H9 (cell line): ENCODE data around the gene RIPOR1. TPM values are rescaled to one million over a fixed set of nuclear protein-coding genes. Genes with fewer than 3 reads are reported as not detected.

Experiments
- DNase-seq: peaks from one replicate; pipeline ENCODE4 v3.0.0-alpha.2; 2017
- H2AFZ ChIP-seq: one replicate; pipeline ENCODE4 v1.6.1; 2013; ENCODE audit warnings: mild to moderate bottlenecking, low read length, control low read depth, moderate library complexity
- H2AK5ac ChIP-seq: 2 replicates; pipeline ENCODE4 v1.6.1; 2013; ENCODE audit warnings: low read length, control low read depth, mixed read lengths; ENCODE audit not compliant: insufficient read length
- H2BK120ac ChIP-seq: one replicate; pipeline ENCODE4 v1.6.1; 2013; ENCODE audit warnings: low read depth, mild to moderate bottlenecking, low read length, control low read depth, inconsistent platforms; ENCODE audit not compliant: poor library complexity, severe bottlenecking
- H2BK12ac ChIP-seq: 2 replicates; pipeline ENCODE4 v1.6.1; 2013; ENCODE audit warnings: low read length, control low read depth, mixed read lengths, low read depth; ENCODE audit not compliant: insufficient read length
- H2BK15ac ChIP-seq: 2 replicates; pipeline ENCODE4 v1.6.1; 2013; ENCODE audit warnings: low read depth, low read length, control low read depth
- H2BK20ac ChIP-seq: one replicate; pipeline ENCODE4 v1.6.1; 2013; ENCODE audit warnings: low read depth, mild to moderate bottlenecking, low read length, control low read depth, inconsistent platforms; ENCODE audit not compliant: poor library complexity, severe bottlenecking
- H2BK5ac ChIP-seq: 2 replicates; pipeline ENCODE4 v1.6.1; 2013; ENCODE audit warnings: low read length, control low read depth, mixed read lengths; ENCODE audit not compliant: insufficient read length
- H3K14ac ChIP-seq: 2 replicates; pipeline ENCODE4 v1.6.1; 2013; ENCODE audit warnings: low read length, control low read depth; ENCODE audit not compliant: insufficient read depth
- H3K18ac ChIP-seq: 2 replicates; pipeline ENCODE4 v1.6.1; 2013; ENCODE audit warnings: low read depth, mild to moderate bottlenecking, mixed read lengths, low read length, control low read depth; ENCODE audit not compliant: insufficient read length
- H3K23ac ChIP-seq: 2 replicates; pipeline ENCODE4 v1.6.1; 2013; ENCODE audit warnings: low read length, control low read depth, mixed read lengths, low read depth; ENCODE audit not compliant: insufficient read length
- H3K23me2 ChIP-seq: 2 replicates; pipeline ENCODE4 v1.6.1; 2013; ENCODE audit warnings: low read depth, mild to moderate bottlenecking, mixed read lengths, low read length, control low read depth; ENCODE audit not compliant: insufficient read length, poor library complexity, severe bottlenecking
- H3K27ac ChIP-seq: 2 replicates; pipeline ENCODE4 v1.5.1; 2013; ENCODE audit warnings: low read length, control low read depth, mixed read lengths, low read depth; ENCODE audit not compliant: insufficient read length
- H3K27me3 ChIP-seq: 2 replicates; pipeline ENCODE4 v1.6.1; 2013; ENCODE audit warnings: low read length, control low read depth, inconsistent platforms; ENCODE audit not compliant: insufficient read depth
- H3K4ac ChIP-seq: 2 replicates; pipeline ENCODE4 v1.6.1; 2013; ENCODE audit warnings: low read depth, mild to moderate bottlenecking, control low read depth, inconsistent platforms, low read length, moderate library complexity
- H3K4me1 ChIP-seq: 2 replicates; pipeline ENCODE4 v1.6.1; 2013; ENCODE audit warnings: low read length, control low read depth, inconsistent platforms; ENCODE audit not compliant: insufficient read depth
- H3K4me2 ChIP-seq: 2 replicates; pipeline ENCODE4 v1.6.1; 2013; ENCODE audit warnings: low read length, control low read depth, mixed read lengths; ENCODE audit not compliant: insufficient read length, insufficient read depth
- H3K56ac ChIP-seq: 2 replicates; pipeline ENCODE4 v1.6.1; 2013; ENCODE audit warnings: low read depth, mild to moderate bottlenecking, mixed read lengths, low read length, control low read depth; ENCODE audit not compliant: insufficient read length
- H3K79me1 ChIP-seq: 2 replicates; pipeline ENCODE4 v1.6.1; 2013; ENCODE audit warnings: low read depth, mild to moderate bottlenecking, moderate library complexity, low read length, control low read depth, inconsistent platforms; ENCODE audit not compliant: insufficient read depth, poor library complexity, severe bottlenecking
- H3K79me2 ChIP-seq: 2 replicates; pipeline ENCODE4 v1.6.1; 2013; ENCODE audit warnings: low read length, control low read depth, inconsistent platforms; ENCODE audit not compliant: insufficient read depth
- H3K9ac ChIP-seq: 2 replicates; pipeline ENCODE4 v1.6.1; 2013; ENCODE audit warnings: low read length, control low read depth, mixed read lengths; ENCODE audit not compliant: insufficient read length; ENCODE audit errors: extremely low read depth
- H3K9me3 ChIP-seq: one replicate; pipeline ENCODE4 v1.6.1; 2013; ENCODE audit warnings: low read depth, low read length, inconsistent platforms; ENCODE audit not compliant: control insufficient read depth
- H3T11ph ChIP-seq: one replicate; pipeline ENCODE4 v1.6.1; 2013; ENCODE audit warnings: mild to moderate bottlenecking, low read length, control low read depth, inconsistent platforms
- H4K20me1 ChIP-seq: one replicate; pipeline ENCODE4 v1.6.1; 2013; ENCODE audit not compliant: control insufficient read depth, insufficient read length, insufficient read depth
- H4K5ac ChIP-seq: 2 replicates; pipeline ENCODE4 v1.6.1; 2013; ENCODE audit warnings: low read depth, mild to moderate bottlenecking, mixed read lengths, low read length, control low read depth; ENCODE audit not compliant: insufficient read length
- H4K8ac ChIP-seq: replicated peaks from 2 replicates; pipeline ENCODE4 v1.6.1; 2013; ENCODE audit warnings: low read length, control low read depth, mixed read lengths, low read depth; ENCODE audit not compliant: insufficient read length
- H4K91ac ChIP-seq: 2 replicates; pipeline ENCODE4 v1.6.1; 2013; ENCODE audit warnings: low read depth, mild to moderate bottlenecking, moderate library complexity, mixed read lengths, low read length, control low read depth; ENCODE audit not compliant: insufficient read length
- H3K27ac Mint-ChIP-seq, 3 experiments: 2 replicates in 2 of 3; 3 replicates in 1 of 3; pipeline ENCODE4 v1.8.0; 2020 to 2021; ENCODE audit warnings: mixed read lengths in 3 of 3, mild to moderate bottlenecking in 1 of 3, moderate library complexity in 1 of 3
- H3K27me3 Mint-ChIP-seq: 2 replicates; pipeline ENCODE4 v1.8.0; 2021; ENCODE audit warnings: low read depth, mild to moderate bottlenecking, moderate library complexity, mixed read lengths
- H3K36me3 Mint-ChIP-seq, 3 experiments: 2 replicates in 2 of 3; 3 replicates in 1 of 3; pipeline ENCODE4 v1.8.0; 2020 to 2021; ENCODE audit warnings: low read depth in 3 of 3, mixed read lengths in 3 of 3; ENCODE audit not compliant: insufficient read depth in 1 of 3
- H3K4me1 Mint-ChIP-seq, 2 experiments: 2 replicates each; pipeline ENCODE4 v1.8.0; 2020; ENCODE audit warnings: mixed read lengths in 2 of 2
- H3K4me3 Mint-ChIP-seq, 2 experiments: 2 replicates in 1 of 2; 3 replicates in 1 of 2; pipeline ENCODE4 v1.8.0; 2020 to 2021; ENCODE audit warnings: mild to moderate bottlenecking in 2 of 2, mixed read lengths in 2 of 2, moderate library complexity in 1 of 2
- H3K9me3 Mint-ChIP-seq, 2 experiments: 2 replicates in 1 of 2; 3 replicates in 1 of 2; pipeline ENCODE4 v1.8.0; 2020; ENCODE audit warnings: mild to moderate bottlenecking in 2 of 2, mixed read lengths in 2 of 2, moderate library complexity in 1 of 2
- WGBS: extraction: QIAGEN DNeasy Blood & Tissue Kit; methylation state at CpG from one replicate; pipeline ENCODE4 v1.1.7; 2013; ENCODE audit warnings: missing lambda C conversion rate, low lambda C conversion rate, mixed read lengths; ENCODE audit not compliant: insufficient read length; ENCODE audit errors: extremely low coverage; 5-methylcytosine and 5-hydroxymethylcytosine counted together
- total RNA-seq: library from RNA; stranded (reverse); gene quantifications from 2 replicates; pipeline ENCODE4 v1.2.1, GENCODE V29; 2021
- TF ChIP-seq, protein P1 (sequence below): fragments of 200-600 bp; sonication (generic); conservative IDR thresholded peaks from 3 replicates; pipeline ENCODE4 v1.8.0; 2021; ENCODE audit warnings: antibody characterized with exemption, mild to moderate bottlenecking

The RIPOR1 gene
- total RNA-seq, 1 experiment from 2014 or later, result 14.3 TPM

DNA sequence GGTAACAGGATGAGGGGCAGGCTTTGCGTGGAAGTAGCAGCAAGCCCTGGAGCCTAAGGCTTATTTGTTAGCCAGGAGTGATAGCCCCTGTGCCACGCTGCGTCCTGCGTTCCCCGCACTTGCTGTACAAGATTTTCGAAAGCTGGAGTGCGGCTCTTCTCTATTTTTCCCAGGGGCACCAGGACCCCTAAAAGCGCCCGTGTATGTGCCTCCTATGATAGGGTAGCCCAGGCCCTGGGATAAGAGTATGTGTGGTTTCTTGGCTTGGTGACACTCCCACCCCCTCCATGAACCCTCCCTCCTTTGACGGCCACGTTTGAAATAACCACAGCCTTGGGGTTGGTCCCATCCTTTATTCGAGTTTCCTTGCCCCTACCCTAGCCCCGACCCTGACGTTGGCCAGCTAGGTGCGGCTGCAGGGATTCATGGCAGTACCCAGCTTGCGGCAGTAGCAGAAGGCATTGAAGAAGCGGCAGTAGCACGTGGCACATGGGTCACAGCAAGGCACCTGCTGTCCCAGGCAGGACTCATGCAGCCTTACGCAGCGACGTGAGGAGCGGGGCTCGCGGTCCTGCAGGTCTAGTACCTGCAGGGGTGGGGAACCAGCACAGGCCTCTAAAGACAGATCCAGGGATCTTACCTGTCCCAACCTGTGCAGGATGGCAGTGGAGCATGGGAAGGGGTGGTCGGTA lies 46.2 kb upstream of the RIPOR1 start:
- H3K4ac ChIP-seq, result no peak overlapping the region
- H4K20me1 ChIP-seq, result no peaks in the 10 kb centered on the region
- H3K23ac ChIP-seq, result no peak overlapping the region
- no peak overlapping the region for H2BK15ac ChIP-seq
- Mint-ChIP-seq H3K4me3 (peak overlapping the region; percentile 20 to 46; a peak in 3 of 5 replicates), H3K27ac (no peak overlapping the region), H3K27me3 (peaks cover 29% of the 10 kb centered on the region), H3K4me1 (peaks cover 9% of the 10 kb centered on the region in 2 experiments), H3K9me3 (no peaks in the 10 kb centered on the region), H3K36me3 (no peaks in the 10 kb centered on the region)
- H3K79me1 ChIP-seq, result no peaks in the 10 kb centered on the region
- peaks cover 15% of the 10 kb centered on the region; the same call in 1 of the 2 replicates for H3K27me3 ChIP-seq
- no peak overlapping the region for H2AK5ac ChIP-seq
- H3K23me2 ChIP-seq, result peaks cover 6% of the 10 kb centered on the region
- H3K18ac ChIP-seq, result no peak overlapping the region
- no peak overlapping the region for H3K14ac ChIP-seq
- no peak overlapping the region for H2BK20ac ChIP-seq
- no peak overlapping the region for H3K56ac ChIP-seq
- no peak overlapping the region for H3K9ac ChIP-seq
- no peak overlapping the region for H2AFZ ChIP-seq
- H4K5ac ChIP-seq, result no peak overlapping the region
- H4K8ac ChIP-seq, result no peak overlapping the region
- H2BK5ac ChIP-seq, result no peak overlapping the region
- no peak overlapping the region for H4K91ac ChIP-seq
- WGBS, result no CpG with 5 or more reads among the region's 25 CpGs
- H3T11ph ChIP-seq, result no peak overlapping the region
- H3K4me1 ChIP-seq, result no peaks in the 10 kb centered on the region; the same call in 1 of the 2 replicates
- H3K9me3 ChIP-seq, result no peaks in the 10 kb centered on the region
- no peak overlapping the region for H2BK12ac ChIP-seq
- no peak for DNase-seq
- H3K27ac ChIP-seq, result no peak overlapping the region
- no peak overlapping the region for H3K4me2 ChIP-seq
- peaks cover 1% of the 10 kb centered on the region; the same call in 1 of the 2 replicates for H3K79me2 ChIP-seq
- H2BK120ac ChIP-seq, result no peak overlapping the region
- TF ChIP-seq, protein P1, sequence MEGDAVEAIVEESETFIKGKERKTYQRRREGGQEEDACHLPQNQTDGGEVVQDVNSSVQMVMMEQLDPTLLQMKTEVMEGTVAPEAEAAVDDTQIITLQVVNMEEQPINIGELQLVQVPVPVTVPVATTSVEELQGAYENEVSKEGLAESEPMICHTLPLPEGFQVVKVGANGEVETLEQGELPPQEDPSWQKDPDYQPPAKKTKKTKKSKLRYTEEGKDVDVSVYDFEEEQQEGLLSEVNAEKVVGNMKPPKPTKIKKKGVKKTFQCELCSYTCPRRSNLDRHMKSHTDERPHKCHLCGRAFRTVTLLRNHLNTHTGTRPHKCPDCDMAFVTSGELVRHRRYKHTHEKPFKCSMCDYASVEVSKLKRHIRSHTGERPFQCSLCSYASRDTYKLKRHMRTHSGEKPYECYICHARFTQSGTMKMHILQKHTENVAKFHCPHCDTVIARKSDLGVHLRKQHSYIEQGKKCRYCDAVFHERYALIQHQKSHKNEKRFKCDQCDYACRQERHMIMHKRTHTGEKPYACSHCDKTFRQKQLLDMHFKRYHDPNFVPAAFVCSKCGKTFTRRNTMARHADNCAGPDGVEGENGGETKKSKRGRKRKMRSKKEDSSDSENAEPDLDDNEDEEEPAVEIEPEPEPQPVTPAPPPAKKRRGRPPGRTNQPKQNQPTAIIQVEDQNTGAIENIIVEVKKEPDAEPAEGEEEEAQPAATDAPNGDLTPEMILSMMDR, result no peak
